OCI-LY7 (cell line): ENCODE results near the gene PLD1. TPM values are rescaled to one million over a fixed set of nuclear protein-coding genes. Genes with fewer than 3 reads are reported as not detected.
"Not testable (repeated sequence)": the region's sequence is repeated elsewhere in the genome, so short reads cannot be mapped to it uniquely, and the experiment has no call there.

Experiments
- BruUV-seq: library from RNA; stranded (reverse); fragments of 400-500 nt; replicated peaks from 2 replicates; lab custom pipeline; 2021; lab: Mats Ljungman, UMichigan
- CTCF ChIA-PET: fragments of 300-600 bp; sonication (Branson Sonifier 250); formaldehyde crosslinking; loops from one replicate; lab custom pipeline; 2022; ENCODE audit warnings: antibody characterized with exemption; ENCODE audit not compliant: unreplicated experiment; lab: Charles Lee
- POLR2A ChIA-PET: fragments of 300-600 bp; sonication (Branson Sonifier 250); formaldehyde crosslinking; loops from one replicate; lab custom pipeline; 2022; ENCODE audit warnings: antibody characterized with exemption; lab: Charles Lee
- DNase-seq: peaks from one replicate; pipeline ENCODE4 v3.0.0-alpha.2; 2015; ENCODE audit warnings: low spot score
- H2AFZ ChIP-seq: fragments of 200-600 bp; sonication (generic), shearing (Covaris generic); 2 replicates; pipeline ENCODE4 v1.6.1; 2014; ENCODE audit warnings: mild to moderate bottlenecking, antibody characterized with exemption, low read length, moderate library complexity
- H3K27ac ChIP-seq: fragments of 200-600 bp; sonication (generic); 2 replicates; pipeline ENCODE4 v1.5.1; 2014; ENCODE audit warnings: mixed run types, low read depth, mild to moderate bottlenecking, moderate library complexity, low read length, inconsistent platforms; ENCODE audit not compliant: poor library complexity, severe bottlenecking
- H3K36me3 ChIP-seq: fragments of 200-600 bp; sonication (generic); 2 replicates; pipeline ENCODE4 v1.6.1; 2014; ENCODE audit warnings: mild to moderate bottlenecking, antibody characterized with exemption, low read length, moderate library complexity, mixed read lengths; ENCODE audit not compliant: insufficient read depth
- H3K4me1 ChIP-seq: fragments of 200-600 bp; sonication (generic); 2 replicates; pipeline ENCODE4 v1.5.1; 2014; ENCODE audit warnings: mild to moderate bottlenecking, low read length; ENCODE audit not compliant: insufficient read depth, poor library complexity, severe bottlenecking
- H3K4me2 ChIP-seq: fragments of 200-600 bp; sonication (generic); 2 replicates; pipeline ENCODE4 v1.6.1; 2014; ENCODE audit warnings: mild to moderate bottlenecking, low read length
- H3K4me3 ChIP-seq: fragments of 200-600 bp; sonication (generic); 2 replicates; pipeline ENCODE4 v1.5.1; 2014; ENCODE audit warnings: mild to moderate bottlenecking, low read depth, low read length; ENCODE audit not compliant: poor library complexity, severe bottlenecking
- H3K79me2 ChIP-seq: fragments of 200-600 bp; sonication (generic); 2 replicates; pipeline ENCODE4 v1.6.1; 2016; ENCODE audit warnings: low read depth, mild to moderate bottlenecking, low read length, moderate library complexity, mixed read lengths; ENCODE audit not compliant: insufficient read depth
- H3K9me2 ChIP-seq: fragments of 200-600 bp; sonication (generic); 2 replicates; pipeline ENCODE4 v1.6.1; 2016; ENCODE audit warnings: mild to moderate bottlenecking, low read length, mixed read lengths; ENCODE audit not compliant: insufficient read depth
- H3K9me3 ChIP-seq: fragments of 200-600 bp; sonication (generic); 2 replicates; pipeline ENCODE4 v1.6.1; 2014; ENCODE audit warnings: mild to moderate bottlenecking, mixed run types, low read length, mixed read lengths
- H4K20me1 ChIP-seq: fragments of 200-600 bp; sonication (generic); 2 replicates; pipeline ENCODE4 v1.6.1; 2014; ENCODE audit warnings: mild to moderate bottlenecking, antibody characterized with exemption, low read length, moderate library complexity, mixed read lengths; ENCODE audit not compliant: insufficient read depth
- CTCF ChIP-seq: fragments of 200-600 bp; sonication (generic); conservative IDR thresholded peaks from 2 replicates; pipeline ENCODE4 v1.5.1; 2014; ENCODE audit warnings: mild to moderate bottlenecking, antibody characterized with exemption, low read length, moderate library complexity, mixed read lengths
- EZH2phosphoT487 ChIP-seq: fragments of 200-600 bp; sonication (generic); IDR thresholded peaks from 2 replicates; pipeline ENCODE4 v1.6.1; 2018; ENCODE audit warnings: low read depth, borderline replicate concordance, mild to moderate bottlenecking, mixed run types, antibody characterized with exemption, low read length, moderate library complexity, mixed read lengths
- intact Hi-C: fragments of 100-400 bp; cut with micrococcal nuclease; formaldehyde crosslinking; loops from one replicate; pipeline ENCODE4 v1.10.0; 2022; ENCODE audit not compliant: unreplicated experiment
- total RNA-seq, 2 experiments: library from RNA; depleted of rRNA in 1 of 2; stranded (reverse); fragments of >200 nt in 1 of 2; shearing (Covaris generic) in 1 of 2; gene quantifications; 2 replicates each; pipeline ENCODE4 v1.2.3, GENCODE V29; 2014 to 2022

PLD1 gene
- total RNA-seq, 2 experiments from 2014 or later, result not detected

GRCh38 chr3:171640520-171641412 lies 169.5 kb downstream of the PLD1 start:
- Histone ChIP-seq H3K9me2 (no peaks in the 10 kb centered on the region), H3K4me1 (no peaks in the 10 kb centered on the region), H3K36me3 (no peaks in the 10 kb centered on the region), H3K4me3 (no peak overlapping the region), H3K9me3 (no peaks in the 10 kb centered on the region), H3K79me2 (no peaks in the 10 kb centered on the region), H3K4me2 (no peak overlapping the region), H4K20me1 (no peaks in the 10 kb centered on the region), H2AFZ (no peak overlapping the region), H3K27ac (no peak overlapping the region)
- ChIA-PET POLR2A (interaction anchor here (0.7 to 1.0 kb wide), 2 partner anchors 10 to 37 kb away, joined by 3 read pairs; no protein-coding TSS in a partner anchor), CTCF (no interaction called here)
- BruUV-seq, result no TSS peak
- intact Hi-C loops, result no loop called here
- DNase-seq, result no peak
- no peak for TF ChIP-seq CTCF
- no peak for TF ChIP-seq EZH2phosphoT487

- no peak overlapping the region for H3K4me2 ChIP-seq
- no peaks in the 10 kb centered on the region for H4K20me1 ChIP-seq
- no peaks in the 10 kb centered on the region for H3K9me2 ChIP-seq
- POLR2A ChIA-PET, result no interaction called here
- no peak for TF ChIP-seq EZH2phosphoT487
- TF ChIP-seq CTCF, result no peak
- H2AFZ ChIP-seq, result no peak overlapping the region
- intact Hi-C loops, result no loop called here
- H3K79me2 ChIP-seq, result no peaks in the 10 kb centered on the region
- no TSS peak for BruUV-seq
- no peaks in the 10 kb centered on the region for H3K4me1 ChIP-seq
- no peak overlapping the region for H3K4me3 ChIP-seq
- H3K27ac ChIP-seq, result no peak overlapping the region
- DNase-seq, result no peak
- CTCF ChIA-PET, result no interaction called here
- H3K9me3 ChIP-seq, result no peaks in the 10 kb centered on the region
- H3K36me3 ChIP-seq, result no peaks in the 10 kb centered on the region
Observed at GRCh38 chr3:171636666-171637065, 173.6 kb downstream of the PLD1 start.

GRCh38 chr3:171632766-171633165 lies 177.5 kb downstream of the PLD1 start:
- H4K20me1 ChIP-seq, result no peaks in the 10 kb centered on the region
- no peak overlapping the region for H2AFZ ChIP-seq
- TF ChIP-seq EZH2phosphoT487, result no peak
- no peak for TF ChIP-seq CTCF
- no peaks in the 10 kb centered on the region for H3K4me1 ChIP-seq
- H3K27ac ChIP-seq, result no peak overlapping the region
- H3K9me2 ChIP-seq, result no peaks in the 10 kb centered on the region
- no TSS peak for BruUV-seq
- intact Hi-C loops, result no loop called here
- no peaks in the 10 kb centered on the region for H3K36me3 ChIP-seq
- ChIA-PET POLR2A (no interaction called here), CTCF (no interaction called here)
- no peak overlapping the region for H3K4me3 ChIP-seq
- no peaks in the 10 kb centered on the region for H3K9me3 ChIP-seq
- H3K4me2 ChIP-seq, result no peak overlapping the region
- H3K79me2 ChIP-seq, result no peaks in the 10 kb centered on the region
- DNase-seq, result no peak

- H3K36me3 ChIP-seq, H3K9me3 ChIP-seq, POLR2A ChIA-PET, H3K4me2 ChIP-seq, H3K27ac ChIP-seq, H3K79me2 ChIP-seq, H2AFZ ChIP-seq, CTCF ChIA-PET, H3K4me1 ChIP-seq, DNase-seq, BruUV-seq, H4K20me1 ChIP-seq, H3K4me3 ChIP-seq, H3K9me2 ChIP-seq, intact Hi-C loops: not testable (repeated sequence)
Observed at GRCh38 chr3:171626799-171627198, 183.5 kb downstream of the PLD1 start.
